Iris pigment epithelial cell (primary cell): ENCODE results near the gene GTPBP4.
"Not testable (repeated sequence)": the region's sequence is repeated elsewhere in the genome, so short reads cannot be mapped to it uniquely, and the experiment has no call there.

Experiments used
- DNase-seq: peaks from one replicate; pipeline ENCODE4 v3.0.0-alpha.2; 2011; ENCODE audit warnings: low read depth

The GTPBP4 gene

GRCh38 chr10:1057106-1057657 is 68.9 kb downstream of the GTPBP4 start:
- DNase-seq = peak; percentile 32

DNA sequence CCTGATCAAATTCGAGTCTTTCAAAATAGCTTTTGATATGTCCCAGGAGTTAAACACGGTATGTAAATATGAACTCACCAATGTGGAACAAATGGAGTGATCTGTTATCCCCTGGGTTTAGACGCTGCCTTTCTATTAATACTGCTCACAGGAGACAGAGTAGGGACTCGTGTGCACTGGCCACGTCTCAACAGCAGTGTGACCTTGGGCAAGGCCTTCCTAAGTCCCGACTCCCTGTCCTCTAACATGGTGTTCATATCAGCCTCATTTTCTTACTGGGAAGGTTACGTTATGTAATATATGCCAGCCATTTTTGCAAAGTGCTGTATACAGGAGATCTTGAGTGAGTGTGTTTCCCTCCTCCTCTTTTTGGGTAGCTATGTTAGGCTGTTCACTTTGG is 69.8 kb downstream of the GTPBP4 start:
- DNase-seq = no peak

GRCh38 chr10:1059902-1060301 is 71.7 kb downstream of the GTPBP4 start:
- no peak for DNase-seq

- peak; percentile 72 for DNase-seq
Measured at GRCh38 chr10:1061930-1062774, 73.9 kb downstream of the GTPBP4 start.

GRCh38 chr10:1063232-1063865 is 75.1 kb downstream of the GTPBP4 start:
- no peak for DNase-seq

- DNase-seq = no peak
Measured at GRCh38 chr10:1064964-1065247, 76.7 kb downstream of the GTPBP4 start.

DNA sequence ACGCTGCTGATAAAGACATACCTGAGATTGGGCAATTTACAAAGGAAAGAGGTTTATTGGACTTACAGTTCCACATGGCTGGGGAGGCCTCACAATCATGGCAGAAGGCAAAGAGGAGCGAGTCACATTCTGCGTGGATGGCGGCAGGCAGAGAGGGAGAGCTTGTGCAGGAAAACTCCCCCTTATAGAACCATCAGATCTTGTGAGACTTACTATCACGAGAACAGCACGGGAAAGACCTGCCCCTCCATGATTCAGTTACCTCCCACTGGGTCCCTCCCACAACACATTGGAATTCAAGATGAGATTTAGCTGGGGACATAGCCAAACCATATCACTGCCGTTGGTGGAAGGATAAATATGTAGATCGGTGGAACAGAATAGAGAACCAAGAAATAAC is 78.5 kb downstream of the GTPBP4 start:
- not testable (repeated sequence) for DNase-seq

- no peak for DNase-seq
Measured at GRCh38 chr10:1068380-1069361, 80.4 kb downstream of the GTPBP4 start.
